GM23248 (cell line): ENCODE data around the gene WDR93. TPM values are rescaled to one million over a fixed set of nuclear protein-coding genes. Genes with fewer than 3 reads are reported as not detected.
A peak's percentile ranks its signal among the peaks of the same experiment; 100 is the strongest.

Experiments
- DNase-seq: peaks from one replicate; pipeline ENCODE4 v3.0.0-alpha.2; 2015
- H2AFZ ChIP-seq: fragments of 200-600 bp; sonication (generic); 2 replicates; pipeline ENCODE4 v1.6.1; 2016; ENCODE audit warnings: antibody characterized with exemption
- H3F3A ChIP-seq: fragments of 200-600 bp; sonication (generic); 2 replicates; pipeline ENCODE4 v1.6.1; 2016; ENCODE audit warnings: mild to moderate bottlenecking, antibody characterized with exemption, mixed run types; ENCODE audit not compliant: insufficient read depth
- H3K27ac ChIP-seq: fragments of 200-600 bp; sonication (generic); 2 replicates; pipeline ENCODE4 v1.5.1; 2016; ENCODE audit warnings: mild to moderate bottlenecking
- H3K27me3 ChIP-seq: fragments of 200-600 bp; sonication (generic); replicated peaks from 2 replicates; pipeline ENCODE4 v1.6.1; 2016; ENCODE audit warnings: mild to moderate bottlenecking; ENCODE audit not compliant: insufficient read depth
- H3K36me3 ChIP-seq: fragments of 200-600 bp; sonication (generic); 2 replicates; pipeline ENCODE4 v1.6.1; 2016; ENCODE audit warnings: low read depth, mild to moderate bottlenecking
- H3K4me1 ChIP-seq: fragments of 200-600 bp; sonication (generic); 2 replicates; pipeline ENCODE4 v1.6.1; 2016; ENCODE audit warnings: mild to moderate bottlenecking; ENCODE audit not compliant: insufficient read depth
- H3K4me2 ChIP-seq: fragments of 200-600 bp; sonication (generic); one replicate; pipeline ENCODE4 v1.6.1; 2016; ENCODE audit warnings: mild to moderate bottlenecking; ENCODE audit not compliant: unreplicated experiment
- H3K4me3 ChIP-seq: fragments of 200-600 bp; sonication (generic); 2 replicates; pipeline ENCODE4 v1.5.1; 2016; ENCODE audit warnings: mild to moderate bottlenecking
- H3K79me2 ChIP-seq: fragments of 200-600 bp; sonication (generic); 2 replicates; pipeline ENCODE4 v1.6.1; 2016; ENCODE audit warnings: mild to moderate bottlenecking; ENCODE audit not compliant: insufficient read depth
- H3K9ac ChIP-seq: fragments of 200-600 bp; sonication (generic); 2 replicates; pipeline ENCODE4 v1.6.1; 2016; ENCODE audit warnings: mild to moderate bottlenecking
- H3K9me2 ChIP-seq: fragments of 200-600 bp; sonication (generic); 2 replicates; pipeline ENCODE4 v1.6.1; 2016; ENCODE audit warnings: mixed run types, mild to moderate bottlenecking, moderate library complexity; ENCODE audit not compliant: insufficient read depth
- H3K9me3 ChIP-seq: fragments of 200-600 bp; sonication (generic); one replicate; pipeline ENCODE4 v1.6.1; 2017; ENCODE audit warnings: low read depth
- H4K20me1 ChIP-seq: fragments of 200-600 bp; sonication (generic); 2 replicates; pipeline ENCODE4 v1.6.0; 2016; ENCODE audit not compliant: insufficient read depth
- EZH2 ChIP-seq: fragments of 200-600 bp; sonication (generic); IDR thresholded peaks from 2 replicates; pipeline ENCODE4 v1.6.1; 2018; ENCODE audit warnings: antibody characterized with exemption, mild to moderate bottlenecking; ENCODE audit not compliant: insufficient read depth, poor library complexity, severe bottlenecking
- EZH2phosphoT487 ChIP-seq: fragments of 200-600 bp; sonication (generic); IDR thresholded peaks from 2 replicates; pipeline ENCODE4 v1.6.1; 2018; ENCODE audit warnings: antibody characterized with exemption, moderate library complexity, mild to moderate bottlenecking, low read depth; ENCODE audit not compliant: insufficient read depth
- WGBS, 2 experiments: methylation state at CpG; one replicate each; pipeline ENCODE4 v1.1.6; 2015 to 2017; ENCODE audit warnings: low lambda C conversion rate in 2 of 2, low coverage in 1 of 2; ENCODE audit errors: missing lambda C conversion rate in 2 of 2; 5-methylcytosine and 5-hydroxymethylcytosine counted together
- in situ Hi-C: fragments of 300-500 bp; cut with MboI; formaldehyde crosslinking; loops from 2 replicates; pipeline ENCODE4 v1.15.0; 2020
- polyA plus RNA-seq: library from polyadenylated mRNA; unstranded; fragments of >200 nt; fragmentation: Nextera tagmentation; extraction: Ambion mirVana; gene quantifications from 2 replicates; pipeline ENCODE4 v1.2.1, GENCODE V29; 2016
- total RNA-seq: library from RNA; depleted of rRNA; stranded (reverse); fragments of >200 nt; shearing (Covaris generic); gene quantifications from 2 replicates; pipeline ENCODE4 v1.2.3, GENCODE V29; 2014

The WDR93 gene
- total and polyA plus RNA-seq, 2 experiments from 2014 or later: 0.10 TPM; not detected in 1

DNA sequence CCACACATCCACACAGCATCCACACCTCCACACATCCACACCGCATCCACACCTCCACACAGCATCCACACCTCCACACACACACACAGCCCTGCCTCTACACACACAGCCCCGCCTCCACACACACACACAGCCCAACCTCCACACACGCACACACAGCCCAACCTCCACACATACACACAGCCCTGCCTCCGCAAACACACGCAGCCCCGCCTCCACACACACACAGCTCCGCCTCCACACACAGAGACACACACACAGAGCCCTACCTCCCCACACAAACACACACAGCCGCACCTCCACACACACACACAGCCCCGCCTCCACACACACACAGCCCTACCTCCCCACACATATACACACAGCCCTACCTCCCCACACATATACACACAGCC is 55.8 kb downstream of the WDR93 start:
- Histone ChIP-seq H3K9ac (no peak overlapping the region), H3F3A (no peaks in the 10 kb centered on the region), H3K79me2 (no peaks in the 10 kb centered on the region), H3K27ac (no peak overlapping the region), H3K36me3 (no peaks in the 10 kb centered on the region), H3K27me3 (peaks cover 11% of the 10 kb centered on the region; the same call in 1 of the 2 replicates), H3K9me2 (no peaks in the 10 kb centered on the region), H2AFZ (no peak overlapping the region), H3K9me3 (no peaks in the 10 kb centered on the region), H3K4me1 (no peaks in the 10 kb centered on the region), H4K20me1 (no peaks in the 10 kb centered on the region), H3K4me3 (no peak overlapping the region), H3K4me2 (no peak overlapping the region)
- WGBS, 2 experiments: 66 to 70% methylated on average over 2 to 9 of the region's 9 CpGs
- TF ChIP-seq EZH2: no peak
- TF ChIP-seq EZH2phosphoT487: no peak
- in situ Hi-C loops: no loop called here
- DNase-seq: no peak

DNA sequence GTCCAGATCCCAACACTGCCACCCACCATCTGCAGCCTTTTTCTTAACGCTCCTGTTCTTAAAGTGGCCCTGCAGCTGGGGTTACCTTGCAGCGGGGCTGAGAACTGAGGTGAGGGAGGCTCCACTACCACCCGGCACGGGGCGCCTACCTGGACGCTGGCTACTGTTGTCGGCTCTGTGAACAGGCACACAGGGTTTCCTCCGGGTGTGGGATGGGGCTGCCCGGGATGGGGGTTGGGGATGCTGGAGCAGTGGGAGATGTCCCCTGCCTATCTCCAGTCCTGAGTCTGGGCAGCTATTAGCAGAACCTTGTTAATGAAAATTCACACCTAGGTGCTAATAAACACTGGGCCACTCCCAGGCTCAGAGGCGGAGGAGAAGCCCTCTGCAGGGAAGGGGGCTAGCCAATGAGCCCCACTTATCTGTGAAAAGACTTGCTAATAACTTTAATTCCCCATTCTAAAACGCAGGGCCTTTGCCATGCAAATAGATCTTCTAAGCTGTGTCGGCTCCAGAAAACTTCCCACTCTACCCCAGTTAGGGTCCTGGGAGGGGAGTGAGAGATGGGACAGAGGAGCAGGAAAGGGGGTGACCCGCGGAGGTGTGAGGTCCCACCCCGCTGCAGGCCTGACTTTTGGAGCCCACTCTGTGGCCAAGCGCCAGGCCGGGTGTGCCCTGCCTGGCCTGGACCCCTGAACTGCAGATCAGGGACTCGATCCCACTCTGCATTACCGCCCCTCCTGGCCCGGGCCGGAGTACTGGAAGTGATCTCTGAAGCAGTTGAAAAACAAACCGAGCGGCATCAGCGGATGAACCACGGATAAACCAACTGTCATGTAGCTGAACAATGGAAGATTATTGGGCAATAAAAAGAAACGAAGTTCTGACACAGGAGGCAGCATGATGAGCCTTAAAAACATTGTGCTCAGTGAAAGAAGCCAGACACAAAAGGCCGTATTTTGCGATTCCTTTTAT is 57.4 kb downstream of the WDR93 start:
- DNase-seq: no peak
- no peaks in the 10 kb centered on the region for H3F3A ChIP-seq
- no peaks in the 10 kb centered on the region for H3K79me2 ChIP-seq
- no peak overlapping the region for H3K9ac ChIP-seq
- no peak overlapping the region for H3K27ac ChIP-seq
- no peaks in the 10 kb centered on the region for H3K36me3 ChIP-seq
- in situ Hi-C loops: no loop called here
- 56 to 57% methylated on average over 28 of the region's 28 CpGs for WGBS, 2 experiments
- H3K4me3 ChIP-seq: no peak overlapping the region
- no peak overlapping the region for H3K4me2 ChIP-seq
- no peak for TF ChIP-seq EZH2
- TF ChIP-seq EZH2phosphoT487: no peak
- H3K27me3 ChIP-seq: peaks cover 11% of the 10 kb centered on the region; the same call in 1 of the 2 replicates
- no peaks in the 10 kb centered on the region for H3K9me3 ChIP-seq
- no peaks in the 10 kb centered on the region for H3K9me2 ChIP-seq
- no peak overlapping the region for H2AFZ ChIP-seq
- no peaks in the 10 kb centered on the region for H3K4me1 ChIP-seq
- no peaks in the 10 kb centered on the region for H4K20me1 ChIP-seq

DNA sequence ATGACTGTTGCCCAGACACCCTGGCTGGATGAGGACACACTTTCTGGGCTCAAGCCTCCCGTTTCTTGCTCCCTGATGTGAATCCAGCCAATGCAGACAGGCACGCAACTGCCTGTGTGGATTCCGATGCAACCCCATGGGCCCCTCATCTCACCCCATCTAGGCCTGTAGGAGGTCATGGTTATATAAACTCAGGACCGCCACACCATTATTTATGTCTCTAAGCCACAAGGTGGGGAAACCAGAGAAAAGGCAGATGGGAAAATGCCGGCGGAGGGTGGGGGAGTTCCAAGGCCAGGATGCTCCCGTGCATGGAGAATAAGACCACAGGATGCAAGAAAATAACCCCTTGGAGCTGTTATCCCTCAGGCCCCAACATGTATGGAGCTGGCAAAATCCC is 58.4 kb downstream of the WDR93 start:
- Histone ChIP-seq H3K9ac (no peak overlapping the region), H3F3A (no peaks in the 10 kb centered on the region), H3K4me1 (no peaks in the 10 kb centered on the region), H3K4me2 (no peak overlapping the region), H2AFZ (no peak overlapping the region), H3K79me2 (no peaks in the 10 kb centered on the region), H3K9me3 (no peaks in the 10 kb centered on the region), H4K20me1 (no peaks in the 10 kb centered on the region), H3K36me3 (no peaks in the 10 kb centered on the region), H3K4me3 (no peak overlapping the region), H3K27ac (no peak overlapping the region), H3K27me3 (peaks cover 11% of the 10 kb centered on the region; the same call in 1 of the 2 replicates), H3K9me2 (no peaks in the 10 kb centered on the region)
- in situ Hi-C loops: no loop called here
- 82 to 88% methylated on average over 7 of the region's 7 CpGs for WGBS, 2 experiments
- TF ChIP-seq EZH2 (no peak), EZH2phosphoT487 (no peak)
- no peak for DNase-seq

DNA sequence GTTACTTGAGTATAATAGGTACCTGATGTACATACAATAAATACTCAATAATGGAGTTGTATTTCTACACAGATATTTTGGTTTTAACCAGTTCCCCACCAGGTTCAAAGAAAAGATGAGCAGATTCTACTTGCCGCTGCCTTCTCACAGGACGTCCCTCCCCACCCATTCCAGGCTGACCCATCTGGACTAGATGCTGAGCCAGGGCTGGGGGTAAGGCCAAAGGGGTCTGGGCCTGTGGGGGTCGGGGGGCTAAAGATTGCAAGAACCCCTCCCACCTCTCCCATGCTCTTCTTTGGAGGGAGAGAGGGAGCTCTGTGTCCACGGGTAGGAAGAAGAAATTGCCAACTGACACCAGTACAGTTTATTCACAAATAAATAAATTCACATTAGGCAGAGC is 58.9 kb downstream of the WDR93 start:
- no peak for TF ChIP-seq EZH2phosphoT487
- no peak for TF ChIP-seq EZH2
- peaks cover 11% of the 10 kb centered on the region; the same call in 1 of the 2 replicates for H3K27me3 ChIP-seq
- in situ Hi-C loops: no loop called here
- no peak for DNase-seq
- H3K36me3 ChIP-seq: no peaks in the 10 kb centered on the region
- H3K9me2 ChIP-seq: no peaks in the 10 kb centered on the region
- no peak overlapping the region for H3K4me3 ChIP-seq
- 74 to 100% methylated on average over 2 to 4 of the region's 4 CpGs for WGBS, 2 experiments
- no peak overlapping the region for H3K27ac ChIP-seq
- H3K9ac ChIP-seq: no peak overlapping the region
- no peaks in the 10 kb centered on the region for H3K4me1 ChIP-seq
- H3K79me2 ChIP-seq: no peaks in the 10 kb centered on the region
- no peaks in the 10 kb centered on the region for H4K20me1 ChIP-seq
- peak overlapping the region; percentile 89; the same call in 1 of the 2 replicates for H2AFZ ChIP-seq
- H3K9me3 ChIP-seq: no peaks in the 10 kb centered on the region
- H3F3A ChIP-seq: no peaks in the 10 kb centered on the region
- H3K4me2 ChIP-seq: no peak overlapping the region
